Bronchial epithelial cell (primary cell): ENCODE data around the gene CHMP4B. TPM values are rescaled to one million over a fixed set of nuclear protein-coding genes. Genes with fewer than 3 reads are reported as not detected.

Experiments used
- DNase-seq: peaks from one replicate; pipeline ENCODE4 v3.0.0-alpha.2; 2010; ENCODE audit warnings: low read depth
- FAIRE-seq: peaks from 2 replicates; lab custom pipeline; 2011; peaks lifted over from hg19 to GRCh38; lab: Jason Lieb, UNC
- H3K27me3 ChIP-seq: 2 replicates; pipeline ENCODE4 v1.5.1; 2011; ENCODE audit warnings: low read length; ENCODE audit not compliant: control insufficient read depth, insufficient read depth
- H3K36me3 ChIP-seq: 2 replicates; pipeline ENCODE4 v1.5.1; 2011; ENCODE audit warnings: low read length; ENCODE audit not compliant: control insufficient read depth, insufficient read depth
- H3K4me3 ChIP-seq: 2 replicates; pipeline ENCODE4 v1.5.1; 2011; ENCODE audit warnings: mild to moderate bottlenecking, low read depth, low read length, control low read depth
- CTCF ChIP-seq: IDR thresholded peaks from 2 replicates; pipeline ENCODE4 v1.5.1; 2011; ENCODE audit warnings: mild to moderate bottlenecking, moderate library complexity, low read length, control low read depth, inconsistent platforms; ENCODE audit not compliant: insufficient read depth, severe bottlenecking
- total RNA-seq: library from RNA; depleted of rRNA; stranded (reverse); fragments of >200 nt; gene quantifications from 2 replicates; pipeline ENCODE4 v1.2.1, GENCODE V29; 2014

The CHMP4B gene
- total RNA-seq, 1 donor from 2014 or later = 30.5 TPM

- H3K36me3 ChIP-seq = no peaks in the 10 kb centered on the region
- TF ChIP-seq CTCF = no peak
- H3K4me3 ChIP-seq = no peak overlapping the region
- DNase-seq (no peak), FAIRE-seq (no peak)
- no peaks in the 10 kb centered on the region for H3K27me3 ChIP-seq
Observed at GRCh38 chr20:33868042-33868441, 56.9 kb downstream of the CHMP4B start.

- H3K27me3 ChIP-seq = no peaks in the 10 kb centered on the region
- no peak overlapping the region for H3K4me3 ChIP-seq
- no peak for DNase-seq
- no peak for FAIRE-seq
- no peaks in the 10 kb centered on the region for H3K36me3 ChIP-seq
- no peak for TF ChIP-seq CTCF
Observed at GRCh38 chr20:33868595-33868994, 57.4 kb downstream of the CHMP4B start.

- no peak for TF ChIP-seq CTCF
- no peaks in the 10 kb centered on the region for H3K36me3 ChIP-seq
- FAIRE-seq (no peak), DNase-seq (no peak)
- no peaks in the 10 kb centered on the region for H3K27me3 ChIP-seq
- no peak overlapping the region for H3K4me3 ChIP-seq
Observed at GRCh38 chr20:33869283-33869682, 58.1 kb downstream of the CHMP4B start.

GRCh38 chr20:33871362-33871761, 60.2 kb downstream of the CHMP4B start:
- DNase-seq = no peak
- TF ChIP-seq CTCF = no peak
- Histone ChIP-seq H3K4me3 (no peak overlapping the region), H3K36me3 (no peaks in the 10 kb centered on the region), H3K27me3 (no peaks in the 10 kb centered on the region)
- no peak for FAIRE-seq

GRCh38 chr20:33874129-33874528, 63.0 kb downstream of the CHMP4B start:
- TF ChIP-seq CTCF = no peak
- Histone ChIP-seq H3K27me3 (no peaks in the 10 kb centered on the region), H3K36me3 (no peaks in the 10 kb centered on the region), H3K4me3 (no peak overlapping the region)
- DNase-seq (no peak), FAIRE-seq (no peak)

- TF ChIP-seq CTCF = no peak
- DNase-seq (no peak), FAIRE-seq (no peak)
- no peak overlapping the region for H3K4me3 ChIP-seq
- no peaks in the 10 kb centered on the region for H3K36me3 ChIP-seq
- H3K27me3 ChIP-seq = no peaks in the 10 kb centered on the region
Observed at GRCh38 chr20:33875055-33875454, 63.9 kb downstream of the CHMP4B start.
